Fibroblast of mammary gland (primary cell): Measurements from ENCODE around the gene TMEM233.

Source experiments
- DNase-seq: peaks from one replicate; pipeline ENCODE4 v3.0.0-alpha.2; 2010; ENCODE audit warnings: low read depth
- H3K4me3 ChIP-seq: 2 replicates; pipeline ENCODE4 v1.5.1; 2011; ENCODE audit warnings: low read depth, mild to moderate bottlenecking, low read length, moderate library complexity; ENCODE audit not compliant: control insufficient read depth
- TF ChIP-seq, protein P1 (sequence below): conservative IDR thresholded peaks from 2 replicates; pipeline ENCODE4 v1.5.1; 2011; ENCODE audit warnings: low read depth, low read length, inconsistent platforms; ENCODE audit not compliant: control insufficient read depth, insufficient read depth

TMEM233 gene

GRCh38 chr12:119669744-119670472 is 76.3 kb downstream of the TMEM233 start:
- TF ChIP-seq, protein P1, sequence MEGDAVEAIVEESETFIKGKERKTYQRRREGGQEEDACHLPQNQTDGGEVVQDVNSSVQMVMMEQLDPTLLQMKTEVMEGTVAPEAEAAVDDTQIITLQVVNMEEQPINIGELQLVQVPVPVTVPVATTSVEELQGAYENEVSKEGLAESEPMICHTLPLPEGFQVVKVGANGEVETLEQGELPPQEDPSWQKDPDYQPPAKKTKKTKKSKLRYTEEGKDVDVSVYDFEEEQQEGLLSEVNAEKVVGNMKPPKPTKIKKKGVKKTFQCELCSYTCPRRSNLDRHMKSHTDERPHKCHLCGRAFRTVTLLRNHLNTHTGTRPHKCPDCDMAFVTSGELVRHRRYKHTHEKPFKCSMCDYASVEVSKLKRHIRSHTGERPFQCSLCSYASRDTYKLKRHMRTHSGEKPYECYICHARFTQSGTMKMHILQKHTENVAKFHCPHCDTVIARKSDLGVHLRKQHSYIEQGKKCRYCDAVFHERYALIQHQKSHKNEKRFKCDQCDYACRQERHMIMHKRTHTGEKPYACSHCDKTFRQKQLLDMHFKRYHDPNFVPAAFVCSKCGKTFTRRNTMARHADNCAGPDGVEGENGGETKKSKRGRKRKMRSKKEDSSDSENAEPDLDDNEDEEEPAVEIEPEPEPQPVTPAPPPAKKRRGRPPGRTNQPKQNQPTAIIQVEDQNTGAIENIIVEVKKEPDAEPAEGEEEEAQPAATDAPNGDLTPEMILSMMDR: no peak
- no peak for DNase-seq
- H3K4me3 ChIP-seq: no peak overlapping the region

DNA sequence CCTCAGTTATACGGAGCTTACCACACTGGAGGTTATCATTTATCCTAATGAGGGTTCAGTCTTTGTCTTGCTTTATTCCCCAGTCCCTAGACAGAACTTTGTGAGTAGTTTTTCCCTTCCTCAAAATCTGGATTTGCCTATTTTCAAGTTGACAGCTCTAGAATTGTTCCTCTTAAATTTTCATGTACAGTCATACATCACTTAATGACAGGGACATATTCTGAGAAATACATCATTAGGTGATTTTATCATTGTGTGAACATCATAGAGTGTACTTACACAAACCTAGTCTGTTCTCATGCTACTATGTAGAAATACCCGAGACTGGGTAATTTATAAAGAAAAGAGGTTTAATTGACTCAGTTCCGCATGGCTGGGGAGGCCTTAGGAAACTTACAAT is 77.5 kb downstream of the TMEM233 start:
- TF ChIP-seq, protein P1: no peak
- DNase-seq: no peak
- no peak overlapping the region for H3K4me3 ChIP-seq

DNA sequence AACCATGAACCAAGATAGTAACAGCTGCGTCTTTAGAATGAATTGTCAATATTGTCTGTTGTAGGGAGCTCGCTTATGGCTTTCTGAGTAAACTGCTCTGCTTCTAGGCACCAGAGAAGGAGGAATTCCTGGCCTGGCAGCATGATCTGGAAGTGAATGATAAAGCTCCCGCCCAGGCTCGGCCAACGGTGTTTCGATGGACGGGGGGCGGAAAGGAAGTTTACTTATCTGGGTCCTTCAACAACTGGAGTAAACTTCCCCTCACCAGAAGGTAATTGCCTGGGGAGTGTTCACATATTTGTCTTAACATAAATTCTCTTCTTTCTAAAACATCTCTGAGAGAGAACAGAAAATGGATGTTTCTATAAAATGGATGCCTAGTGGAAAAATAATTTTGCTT is 78.6 kb downstream of the TMEM233 start:
- no peak for DNase-seq
- H3K4me3 ChIP-seq: no peak overlapping the region
- TF ChIP-seq, protein P1: no peak

DNA sequence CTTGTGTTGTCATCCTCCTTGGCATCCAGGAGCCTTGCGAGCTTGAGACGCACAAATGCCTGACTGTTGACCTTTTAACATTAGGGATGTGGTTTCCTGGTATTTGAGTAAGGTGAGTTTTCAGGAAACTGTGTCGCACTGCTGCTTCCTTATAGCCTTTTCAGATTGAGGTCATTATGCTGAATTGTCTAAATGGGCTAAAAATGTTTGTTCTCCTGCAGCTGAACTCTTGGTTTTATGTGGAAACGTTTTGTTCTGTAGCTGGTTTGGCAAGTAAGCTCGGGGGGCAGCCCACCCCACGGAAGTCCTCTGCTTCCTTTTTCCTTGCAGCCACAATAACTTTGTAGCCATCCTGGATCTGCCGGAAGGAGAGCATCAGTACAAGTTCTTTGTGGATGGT is 80.1 kb downstream of the TMEM233 start:
- no peak overlapping the region for H3K4me3 ChIP-seq
- TF ChIP-seq, protein P1: no peak
- DNase-seq: no peak

DNA sequence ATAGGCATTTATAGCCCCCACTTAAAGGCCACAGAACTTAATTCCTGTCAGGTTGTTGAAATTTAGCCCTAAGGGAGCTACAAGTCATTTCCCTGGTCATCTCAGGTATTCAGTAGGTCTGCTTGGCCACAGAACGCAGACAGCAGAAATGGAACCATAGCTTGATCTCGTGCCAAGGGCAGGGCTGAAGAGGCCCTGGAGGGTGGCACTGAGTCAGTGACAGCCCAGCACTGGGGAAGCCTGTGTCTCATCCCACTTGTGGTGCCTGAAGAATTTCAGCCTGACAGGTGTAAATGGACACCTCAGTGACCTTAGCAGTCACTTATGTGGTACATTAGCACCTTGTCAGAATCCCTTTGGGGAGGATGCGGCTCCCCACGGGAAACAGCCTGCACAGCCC is 81.0 kb downstream of the TMEM233 start:
- TF ChIP-seq, protein P1: no peak
- no peak for DNase-seq
- H3K4me3 ChIP-seq: no peak overlapping the region

GRCh38 chr12:119676022-119676421 is 82.4 kb downstream of the TMEM233 start:
- no peak overlapping the region for H3K4me3 ChIP-seq
- no peak for DNase-seq
- TF ChIP-seq, protein P1: no peak
